CD4-positive, alpha-beta T cell treated with Interferon alpha-2 for 1 hour (primary cell): ENCODE results near the gene RFC5.
"Not testable (repeated sequence)": the region's sequence is repeated elsewhere in the genome, so short reads cannot be mapped to it uniquely, and the experiment has no call there.

ENCODE experiments used
- DNase-seq, 2 donors: peaks; one replicate each; pipeline ENCODE4 v3.0.0-alpha.2; 2020 to 2022

The RFC5 gene, protein sequence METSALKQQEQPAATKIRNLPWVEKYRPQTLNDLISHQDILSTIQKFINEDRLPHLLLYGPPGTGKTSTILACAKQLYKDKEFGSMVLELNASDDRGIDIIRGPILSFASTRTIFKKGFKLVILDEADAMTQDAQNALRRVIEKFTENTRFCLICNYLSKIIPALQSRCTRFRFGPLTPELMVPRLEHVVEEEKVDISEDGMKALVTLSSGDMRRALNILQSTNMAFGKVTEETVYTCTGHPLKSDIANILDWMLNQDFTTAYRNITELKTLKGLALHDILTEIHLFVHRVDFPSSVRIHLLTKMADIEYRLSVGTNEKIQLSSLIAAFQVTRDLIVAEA

DNA sequence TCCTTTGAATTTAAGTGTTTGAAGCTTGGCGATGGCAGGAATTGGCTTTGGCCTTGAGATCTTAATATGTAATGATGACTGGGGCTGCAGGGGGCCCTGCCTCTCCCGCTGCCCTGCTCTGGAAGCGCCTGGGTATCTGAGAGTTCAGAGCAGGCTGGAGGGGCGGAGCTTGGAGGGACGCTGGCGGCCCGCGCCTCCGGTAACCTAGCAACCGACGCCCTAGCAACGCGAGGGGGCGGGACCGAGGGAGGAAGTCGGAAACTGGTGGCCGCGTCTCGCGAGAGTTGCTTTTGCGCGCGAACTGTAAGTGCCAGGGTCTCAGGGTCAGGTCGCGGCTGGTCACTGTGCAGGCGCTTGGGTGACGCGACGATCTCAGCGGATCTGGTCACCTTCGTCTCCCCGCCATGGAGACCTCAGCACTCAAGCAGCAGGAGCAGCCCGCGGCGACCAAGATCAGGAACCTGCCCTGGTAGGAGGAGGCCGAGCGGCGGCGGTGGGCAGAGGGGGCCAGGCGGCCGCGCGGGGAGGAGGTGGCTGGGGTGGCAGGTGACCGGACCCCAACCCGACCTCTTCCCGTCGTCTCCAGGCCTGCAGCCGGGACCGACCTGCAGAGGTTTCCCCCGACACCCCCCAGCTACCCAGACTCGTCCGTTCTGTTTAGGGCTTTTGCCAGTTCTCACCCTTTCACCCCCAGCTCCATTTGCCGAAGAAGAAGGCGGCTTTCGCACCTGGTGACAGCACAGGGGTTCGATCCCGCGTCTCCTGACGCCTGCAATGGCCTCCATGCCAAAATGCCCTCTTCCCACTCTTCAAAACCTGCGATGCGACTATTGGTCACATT, at the start of gene RFC5:
Gene RFC5, plus strand, starts transcription at position 280 of the 841 bp plus-strand sequence. Its CDS starts 125 bp downstream, at position 405.
- DNase-seq, result peak; percentile 97

DNA sequence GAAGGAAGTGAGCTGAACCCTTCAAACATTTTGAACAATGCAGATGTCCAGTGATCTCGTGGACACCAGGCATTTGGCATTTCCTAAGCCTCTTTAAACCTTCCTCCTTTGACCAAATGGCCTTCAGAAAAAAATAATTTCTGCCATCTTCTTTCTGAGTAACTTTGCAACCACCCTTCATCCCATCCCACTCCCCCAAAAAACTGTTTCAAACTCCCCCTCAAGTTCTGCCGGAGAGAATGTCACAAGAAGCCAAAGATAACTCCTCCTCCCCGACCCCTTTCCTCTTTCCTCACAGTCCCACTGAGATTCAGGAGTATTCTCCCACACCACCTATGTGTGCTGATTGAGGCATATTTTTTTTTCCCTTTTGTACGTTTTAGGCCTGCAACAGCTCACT, 49.5 kb upstream of the RFC5 start:
- no peak for DNase-seq

DNA sequence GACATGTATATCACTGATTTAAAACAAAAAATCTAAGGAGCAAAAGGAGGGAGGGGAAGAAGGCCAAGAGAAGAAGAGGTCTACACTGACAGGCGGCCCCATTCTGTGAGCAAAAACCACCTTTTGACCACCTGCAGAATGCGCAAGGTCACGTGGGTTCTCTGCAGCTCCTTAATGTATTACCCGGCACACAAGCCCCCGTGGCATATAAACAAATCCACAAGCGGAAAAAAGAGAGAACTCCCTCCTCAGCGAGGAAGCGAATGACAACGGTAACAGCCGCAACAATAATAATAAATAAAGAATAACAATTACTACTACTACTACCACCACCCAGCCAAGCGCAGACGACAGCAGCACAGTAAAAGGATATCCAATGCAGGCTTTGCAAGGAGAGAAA, 49.0 kb upstream of the RFC5 start:
- no peak for DNase-seq

DNA sequence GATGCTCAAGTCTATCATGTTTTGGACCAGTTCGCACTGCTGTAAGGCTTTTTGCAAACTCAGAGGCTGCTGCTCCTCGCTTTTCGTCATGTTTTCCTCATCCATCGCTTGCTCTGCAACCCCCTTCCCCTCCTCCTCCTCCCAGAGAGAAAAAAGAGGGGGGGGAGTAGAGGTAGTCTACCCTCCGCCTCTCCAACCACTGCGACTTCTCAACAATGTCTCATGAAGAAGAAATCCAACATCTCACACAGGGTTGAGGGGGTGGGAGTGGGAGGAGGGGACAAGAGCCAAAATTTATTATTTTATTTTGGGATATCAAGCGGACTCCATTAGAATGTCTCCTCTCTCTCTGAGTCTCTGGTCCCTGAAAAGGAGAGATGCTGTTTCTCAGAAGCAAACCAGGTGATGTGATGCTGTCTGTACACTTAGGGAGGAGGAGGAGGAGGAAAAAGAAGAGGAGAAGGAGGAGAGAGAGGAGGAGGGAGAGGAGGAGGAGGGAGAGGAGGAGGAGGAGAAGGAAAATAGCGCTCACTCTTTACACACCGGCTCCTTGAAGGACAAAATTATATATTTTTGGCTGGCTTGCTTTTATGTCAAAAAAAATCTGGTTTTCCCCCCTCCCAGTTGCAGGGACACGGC, 48.2 kb upstream of the RFC5 start:
- no peak for DNase-seq

DNA sequence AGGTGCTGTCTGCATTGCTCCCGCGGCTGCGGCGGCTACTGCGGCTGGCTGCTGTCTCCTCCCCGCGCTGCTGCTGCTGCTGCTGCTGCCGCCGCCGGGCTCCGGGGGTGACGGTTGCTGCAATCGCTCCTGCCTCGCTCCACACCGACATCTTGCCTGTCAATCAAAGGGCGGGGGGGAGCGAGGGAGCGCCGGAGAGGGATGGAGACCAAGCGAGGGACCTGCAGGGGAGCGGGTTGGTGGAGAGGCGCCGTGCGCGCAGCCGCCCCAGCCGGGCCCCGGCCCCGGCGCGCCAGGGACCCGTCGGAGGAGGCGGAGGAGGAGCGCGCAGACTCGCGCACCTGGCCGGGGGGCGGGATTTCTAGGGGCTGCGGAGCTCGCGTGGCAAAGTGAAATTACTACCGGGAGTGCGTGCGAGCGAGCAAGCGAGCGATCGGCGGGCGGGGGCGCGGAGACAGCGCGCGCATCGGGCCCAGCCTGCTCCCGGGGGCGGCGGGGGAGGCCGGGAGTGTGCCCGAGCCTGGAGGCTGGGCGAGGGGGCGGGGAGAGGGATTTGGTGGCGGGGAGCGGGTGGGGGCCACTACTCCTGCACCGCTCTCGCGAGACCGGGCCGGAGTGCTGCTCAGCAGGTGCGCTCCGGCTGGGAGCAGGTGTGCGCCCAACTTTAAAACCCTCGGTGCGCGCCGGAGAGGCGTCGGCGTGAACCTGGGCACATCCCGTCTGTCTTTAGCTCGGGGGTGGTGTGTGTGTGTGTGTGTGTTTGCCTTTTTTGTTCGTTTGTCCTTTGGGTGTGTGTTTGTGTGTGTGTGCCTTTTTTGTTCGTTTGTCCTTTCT, 47.5 kb upstream of the RFC5 start, which contains the start of gene KSR2:
Gene KSR2, minus strand, starts transcription at position 165 of the 834 bp plus-strand sequence. CDS start 735 bp downstream, outside the sequence.
- DNase-seq, result peak; percentile 16 to 47

DNA sequence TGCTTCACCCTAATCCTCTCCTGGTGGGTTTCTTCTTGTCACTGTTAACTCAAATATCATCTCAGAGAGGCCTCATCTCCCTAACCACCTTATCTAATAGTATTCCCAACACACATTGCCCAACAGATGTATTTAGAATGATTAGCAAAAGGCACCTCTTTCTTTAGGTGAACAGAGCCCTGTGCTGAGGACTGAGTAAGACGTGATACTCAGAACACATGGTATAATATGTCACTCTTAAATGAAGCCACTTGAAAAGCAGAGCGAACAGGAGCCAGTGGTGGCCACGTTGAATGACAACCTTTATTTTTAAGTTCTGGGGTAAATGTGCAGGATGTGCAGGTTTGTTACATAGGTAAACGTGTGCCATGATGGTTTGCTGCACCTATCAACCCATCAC, 46.2 kb upstream of the RFC5 start:
- DNase-seq, result no peak

DNA sequence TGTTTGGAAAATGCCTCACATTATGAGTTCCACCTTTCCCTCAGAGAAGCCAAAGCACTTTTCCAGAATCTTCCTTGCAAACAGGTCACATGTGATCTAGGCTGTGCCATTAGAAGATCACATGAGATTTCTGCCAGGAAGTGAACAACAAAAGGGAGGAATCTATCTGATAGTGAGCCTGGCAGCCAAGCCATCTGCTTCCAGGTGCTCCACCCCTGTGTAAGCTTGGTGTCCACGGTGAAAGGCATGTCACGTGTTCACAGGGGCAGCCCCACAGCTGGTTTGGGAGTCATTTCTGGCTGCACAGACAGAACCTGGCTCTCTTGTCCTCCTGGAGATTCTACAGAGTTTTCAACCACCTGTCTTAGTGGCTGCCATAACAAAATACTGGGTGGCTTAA, 44.2 kb upstream of the RFC5 start:
- DNase-seq, result no peak

DNA sequence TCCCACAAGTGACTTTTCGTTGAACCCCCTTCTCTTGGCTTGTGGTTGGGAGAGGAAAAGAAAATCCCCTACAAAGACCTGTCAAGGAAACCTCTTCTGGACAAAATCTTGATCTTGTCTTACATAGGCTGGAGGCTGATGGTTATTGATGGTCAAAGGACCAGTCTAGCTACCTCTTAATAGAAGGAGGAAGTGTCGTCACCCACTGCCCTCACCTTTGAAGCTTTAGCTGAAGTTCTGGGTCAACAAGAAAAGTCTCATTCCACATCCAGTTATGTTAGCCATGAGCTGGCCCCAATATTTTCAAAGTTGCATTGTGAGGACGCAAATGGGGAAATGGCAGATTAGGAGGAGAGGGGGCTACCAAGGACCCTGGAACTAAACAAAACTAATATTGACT, 41.5 kb upstream of the RFC5 start:
- no peak for DNase-seq

DNA sequence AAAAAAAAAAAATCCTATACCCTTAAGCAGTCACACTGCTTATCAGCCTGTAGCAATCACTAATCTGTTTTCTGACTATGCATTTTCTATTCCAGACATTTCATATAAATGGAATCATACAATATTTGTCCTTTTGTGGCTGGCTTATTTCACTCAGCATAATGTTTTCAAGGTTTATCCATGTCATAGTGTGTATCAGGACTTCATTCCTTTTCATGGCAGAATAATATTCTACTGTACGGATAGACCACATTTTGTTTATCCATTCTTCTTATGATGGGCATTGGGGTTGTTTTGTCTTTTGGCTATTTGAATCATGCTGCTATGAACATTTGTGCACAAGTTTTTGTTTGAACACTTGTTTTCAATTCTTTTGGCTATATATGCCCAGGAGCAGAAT, 39.1 kb upstream of the RFC5 start:
- DNase-seq, result no peak

DNA sequence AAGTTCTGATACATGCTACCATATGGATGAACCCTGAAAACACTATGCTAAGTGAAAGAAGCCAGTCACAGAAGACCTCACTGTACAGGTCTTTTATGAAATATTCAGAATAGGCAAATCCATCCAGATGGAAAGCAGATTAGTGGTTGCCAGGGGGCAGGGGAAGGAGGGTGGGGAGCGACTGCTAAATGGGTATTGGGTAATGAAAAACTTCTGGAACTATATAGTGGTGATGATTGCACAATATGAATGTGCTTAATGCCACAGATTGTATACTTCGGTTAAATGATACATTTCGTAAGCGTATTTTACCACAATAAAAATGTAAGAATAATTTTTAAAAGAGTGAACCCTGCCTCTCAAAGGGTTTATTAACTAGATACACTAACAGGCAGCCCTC, 35.9 kb upstream of the RFC5 start:
- no peak for DNase-seq

DNA sequence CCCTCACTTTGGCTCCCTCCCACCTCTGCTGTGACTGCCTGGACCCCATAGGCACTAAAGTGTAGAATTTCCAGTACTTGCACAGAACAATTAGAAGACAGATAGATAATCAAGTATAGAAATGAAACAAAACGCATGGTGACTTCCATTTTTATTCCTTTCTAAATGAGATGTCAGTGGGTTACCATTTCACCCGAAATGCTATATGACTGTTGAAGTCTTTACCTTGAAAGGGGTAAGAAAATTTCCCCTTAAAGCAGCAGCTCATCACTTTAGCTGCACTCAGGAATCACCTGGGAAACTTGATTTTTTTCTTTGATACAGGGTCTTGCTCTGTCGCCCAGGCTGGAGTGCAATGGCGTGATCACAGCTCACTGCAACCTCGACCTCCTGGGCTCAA, 35.2 kb upstream of the RFC5 start:
- DNase-seq, result no peak

DNA sequence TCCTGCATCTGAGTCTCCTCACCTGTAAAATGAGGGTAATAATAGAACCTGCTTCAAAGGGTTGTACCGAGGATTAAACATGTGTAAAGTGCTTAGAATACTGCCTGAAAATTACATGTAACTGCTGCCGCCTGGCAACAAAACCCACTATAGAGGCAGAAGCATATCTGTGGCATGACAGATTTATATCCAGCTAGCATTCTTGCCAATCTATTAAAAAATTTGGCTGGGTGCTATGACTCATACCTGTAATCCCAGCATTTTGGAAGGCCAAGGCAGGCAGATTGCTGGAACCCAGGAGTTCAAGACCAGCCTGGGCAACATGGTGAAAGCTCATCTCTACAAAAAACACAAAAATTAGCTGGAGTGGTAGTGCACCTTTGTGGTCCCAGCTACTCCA, 31.3 kb upstream of the RFC5 start:
- no peak for DNase-seq

DNA sequence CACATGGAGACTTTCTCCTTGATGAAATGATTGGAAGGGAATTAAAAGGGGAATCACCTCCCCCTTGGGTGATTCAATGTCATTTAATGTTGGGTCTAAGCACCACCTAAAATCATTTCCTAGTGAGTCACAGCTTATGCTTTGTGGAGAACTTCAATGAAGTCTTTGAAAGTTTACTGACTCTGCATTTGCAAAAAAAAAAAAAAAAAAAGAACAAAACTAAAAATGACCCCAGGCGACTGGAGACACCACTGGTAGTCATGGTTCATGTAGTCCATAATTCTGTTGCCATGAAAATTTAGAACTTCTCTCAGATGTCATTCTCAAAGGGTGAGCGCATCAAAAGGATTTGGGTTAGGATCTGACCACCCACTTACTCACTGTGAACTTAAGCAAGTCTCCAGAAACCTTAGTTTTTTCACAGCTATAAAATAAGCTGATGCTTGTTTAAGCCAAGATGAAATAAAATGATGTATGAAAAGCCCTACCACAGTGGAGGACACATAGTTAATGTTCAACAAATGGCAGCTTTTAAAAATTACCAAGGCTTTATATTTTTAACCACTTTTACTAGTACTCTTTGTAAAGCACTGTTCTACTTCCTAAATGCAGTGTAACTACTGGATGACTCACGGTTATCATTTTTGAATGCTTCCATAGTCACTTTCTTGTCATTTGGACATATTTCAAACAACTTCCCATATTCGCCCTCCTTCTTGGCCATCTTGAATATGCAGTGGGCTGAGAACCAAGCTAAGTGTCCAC, 29.6 kb upstream of the RFC5 start:
- DNase-seq, result no peak

DNA sequence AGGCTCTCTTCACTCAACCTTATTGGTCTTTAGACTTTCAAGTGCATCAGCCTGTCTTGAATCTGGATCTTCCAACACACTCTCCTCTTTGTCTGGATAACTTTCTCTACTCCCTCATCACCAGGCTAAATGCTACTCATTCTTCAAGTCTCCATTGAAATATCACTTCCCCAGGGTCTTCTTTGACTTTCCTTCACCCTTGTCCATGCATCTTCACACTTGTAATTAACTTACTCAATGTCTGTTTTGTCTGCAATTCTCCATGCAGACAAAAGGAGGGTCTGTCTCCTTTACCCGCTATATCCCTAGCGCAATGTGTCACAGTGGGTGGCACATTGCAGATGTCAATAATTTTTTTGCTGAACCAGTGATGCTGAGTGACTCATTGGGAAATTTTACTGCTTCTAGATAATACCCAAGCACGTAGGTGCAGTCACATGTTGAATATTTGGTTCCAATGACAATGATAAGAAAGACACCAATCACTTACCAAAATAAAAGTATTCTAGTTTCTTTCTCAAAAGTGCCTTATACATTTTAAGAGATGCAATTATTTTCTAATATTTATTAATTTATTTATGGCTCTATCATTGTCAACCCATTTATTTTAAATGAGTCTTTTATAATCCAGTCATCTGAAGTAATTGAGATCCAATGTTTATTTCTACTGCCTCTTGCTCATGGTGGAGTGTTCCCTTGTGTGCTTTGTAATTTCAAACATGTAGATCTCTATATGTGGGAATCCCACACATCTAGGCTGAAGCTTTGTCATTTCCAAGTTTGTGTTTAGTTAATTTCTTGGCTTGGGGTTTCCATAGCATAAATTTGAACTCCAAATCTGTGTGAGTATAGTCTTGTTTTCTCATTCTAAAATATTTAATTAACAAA, 21.7 kb upstream of the RFC5 start:
- no peak for DNase-seq

DNA sequence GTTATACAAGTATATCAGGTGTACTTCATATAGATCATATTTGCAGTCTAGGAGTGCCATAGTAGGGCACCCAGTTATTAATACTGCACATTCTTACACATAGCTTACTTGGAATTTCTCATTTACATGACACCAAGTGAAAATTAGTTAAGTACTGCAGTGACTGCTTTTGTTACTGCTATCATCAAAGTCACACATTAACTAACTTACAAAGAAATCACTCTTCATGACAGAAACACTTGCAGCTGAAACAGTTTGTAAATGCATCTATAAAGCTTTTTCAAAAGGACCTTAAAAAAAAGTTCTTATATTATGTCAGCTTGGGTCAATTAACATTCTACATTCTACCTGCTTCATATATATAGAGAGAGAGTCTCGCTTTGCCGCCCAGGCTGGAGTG, 17.8 kb upstream of the RFC5 start:
- DNase-seq, result no peak

DNA sequence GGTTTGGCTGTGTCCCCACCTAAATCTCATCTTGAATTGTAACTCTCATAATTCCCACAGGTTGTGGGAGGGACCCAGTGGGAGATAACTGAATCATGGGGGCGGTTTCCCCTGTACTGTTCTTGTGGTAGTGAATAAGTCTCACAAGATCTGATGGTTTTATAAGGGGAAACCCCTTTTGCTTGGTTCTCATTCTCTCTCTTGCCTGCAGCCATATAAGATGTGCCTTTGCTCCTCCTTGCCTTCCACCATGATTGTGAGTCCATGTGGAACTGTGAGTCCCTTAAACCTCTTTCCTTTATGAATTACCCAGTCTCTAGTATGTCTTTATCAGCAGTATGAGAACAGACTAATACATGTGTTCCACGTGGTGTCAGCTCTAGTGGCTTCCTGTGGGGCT, 16.7 kb upstream of the RFC5 start:
- not testable (repeated sequence) for DNase-seq

DNA sequence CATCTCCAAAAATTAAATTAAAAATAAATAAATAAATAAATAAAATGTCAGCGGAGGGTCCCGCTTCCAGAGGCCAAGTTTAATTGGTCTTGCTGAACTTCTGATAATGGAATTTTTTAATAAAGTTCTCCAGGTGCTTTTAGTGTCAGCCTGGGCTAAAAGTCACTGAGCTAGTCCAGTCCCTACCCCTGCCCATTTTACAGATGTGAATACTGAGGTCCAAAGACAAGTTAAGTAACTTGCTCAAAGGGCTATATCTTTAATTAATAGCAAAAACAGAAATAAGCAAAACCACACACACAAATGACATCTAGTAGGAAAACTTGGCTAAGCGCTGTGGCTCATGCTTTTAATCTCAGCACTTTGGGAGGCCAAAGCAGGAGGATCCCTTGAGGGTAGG, 5.6 kb upstream of the RFC5 start:
- no peak for DNase-seq

DNA sequence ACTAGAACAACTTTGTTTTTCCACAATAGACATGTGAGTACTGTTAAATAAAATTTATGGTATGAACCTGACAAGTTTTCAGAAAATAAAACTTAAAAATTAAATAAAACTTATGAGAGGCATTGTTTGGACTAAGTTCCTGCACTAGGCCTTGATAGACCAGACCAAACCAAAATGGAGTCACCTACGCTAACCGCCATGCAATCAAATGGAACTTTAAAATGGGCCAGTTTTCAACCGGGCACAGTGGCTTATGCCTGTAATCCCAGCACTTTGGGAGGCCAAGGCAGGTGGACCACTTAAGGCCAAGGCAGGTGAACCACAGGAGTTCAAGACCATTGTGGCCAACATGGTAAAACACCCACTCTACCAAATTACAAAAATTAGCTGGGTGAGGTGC, 5.1 kb upstream of the RFC5 start:
- no peak for DNase-seq

DNA sequence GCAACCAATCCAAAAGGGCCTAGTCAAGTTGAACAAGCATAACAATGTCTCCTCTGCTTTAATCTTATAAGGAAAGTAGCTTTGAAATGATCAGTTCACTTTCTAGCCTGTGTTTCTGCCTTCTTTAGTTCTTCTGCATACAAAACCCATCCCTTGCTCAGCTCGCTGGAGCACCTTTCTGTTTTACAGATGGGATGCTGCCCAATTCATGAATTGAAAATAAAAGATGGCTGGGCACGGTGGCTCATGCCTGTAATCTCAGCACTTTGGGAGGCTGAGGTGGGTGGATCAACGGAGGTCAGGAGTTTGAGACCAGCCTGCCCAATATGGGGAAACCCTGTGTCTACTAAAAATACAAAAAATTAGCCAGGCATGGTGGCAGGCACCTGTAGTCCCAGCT, 4.5 kb upstream of the RFC5 start:
- no peak for DNase-seq

DNA sequence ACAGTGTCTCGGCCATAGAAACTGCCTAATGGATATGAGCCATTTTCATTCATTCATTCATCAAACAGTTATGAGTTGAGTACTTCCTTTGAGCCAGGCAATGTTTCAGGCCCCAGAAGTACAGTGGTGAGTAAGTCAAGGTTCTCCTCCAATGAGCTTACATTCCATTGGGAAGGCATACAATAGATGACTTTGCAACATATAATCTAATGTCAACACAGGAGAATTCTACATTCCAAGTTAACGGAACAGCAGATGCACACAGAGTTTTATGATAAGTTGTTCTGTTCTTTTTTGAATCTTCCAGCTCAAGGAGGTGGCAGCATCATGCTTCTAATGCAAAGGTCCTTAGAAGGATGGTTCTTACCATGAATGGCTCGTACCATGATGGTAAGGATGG, 3.2 kb upstream of the RFC5 start:
- no peak for DNase-seq

DNA sequence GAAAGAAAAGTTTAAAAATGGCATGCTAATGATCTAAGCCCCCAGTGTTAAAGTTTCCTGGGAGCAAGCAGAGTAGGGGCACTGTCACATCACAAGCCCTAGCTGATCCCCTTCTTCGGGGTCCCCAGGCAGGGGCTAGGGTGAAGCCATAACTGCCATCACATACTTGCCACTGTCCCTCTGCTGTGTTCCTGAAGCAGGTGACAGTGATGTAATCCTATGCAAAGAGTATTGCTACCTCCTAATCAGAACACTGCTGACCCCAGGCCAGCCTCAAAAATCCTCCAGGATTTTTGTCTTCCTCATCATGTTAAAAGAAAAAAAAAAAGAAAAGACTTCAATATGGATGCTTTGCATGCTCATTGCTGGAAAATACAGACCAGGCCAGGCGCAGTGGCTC, 1.2 kb upstream of the RFC5 start:
- DNase-seq, result no peak
